Activated CD4-positive, alpha-beta T cell treated with anti-CD3 and anti-CD28 coated beads, Interleukin-10, Interleukin-2, amounts not matched to agents 100 ng/mL and 50 ng/mL, durations not matched to agents 16 hours and 8 hours (primary cell): ENCODE measurements around the gene FERMT2.
A peak's percentile ranks its signal among the peaks of the same experiment; 100 is the strongest.

Experiments used
- DNase-seq: peaks from one replicate; pipeline ENCODE4 v3.0.0-alpha.2; 2020

FERMT2 gene

DNA sequence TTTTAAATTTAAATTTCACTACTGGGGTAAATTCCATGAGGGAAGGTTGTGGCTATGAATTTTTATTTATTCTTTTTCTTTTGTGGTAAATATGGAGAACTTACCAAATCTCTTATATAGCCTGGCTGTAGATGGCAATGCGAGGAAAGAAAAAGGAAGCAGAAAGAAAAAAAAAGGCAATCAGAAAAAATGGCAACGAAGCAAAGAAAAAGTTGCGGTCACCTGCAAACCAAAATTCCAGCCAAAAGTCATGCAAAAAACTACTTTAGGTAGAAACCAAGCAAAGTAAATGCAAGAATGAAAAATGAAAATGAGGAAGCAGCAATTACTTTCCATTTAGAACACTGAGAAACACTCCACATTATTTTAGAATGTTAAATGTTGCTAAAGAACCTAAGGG lies 89.9 kb downstream of the FERMT2 start:
- DNase-seq: no peak

DNA sequence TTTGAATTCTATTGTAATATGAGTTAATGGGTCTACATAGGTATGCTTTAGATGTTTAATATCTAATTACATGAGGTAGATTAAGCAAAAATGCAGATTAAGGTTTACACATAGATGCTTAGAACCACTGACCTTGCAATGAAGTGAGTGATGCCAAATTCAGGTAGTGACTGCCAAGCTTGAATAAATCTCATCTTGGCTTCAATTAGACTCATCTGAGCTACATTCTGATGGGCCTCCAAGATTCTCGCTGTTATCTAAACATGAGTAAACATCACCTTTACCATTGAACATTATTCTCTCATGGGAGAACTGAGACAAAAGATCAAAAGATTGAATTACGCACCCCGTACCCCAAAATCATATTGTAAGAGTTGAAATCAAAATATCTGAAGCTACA lies 90.6 kb downstream of the FERMT2 start:
- DNase-seq: no peak

DNA sequence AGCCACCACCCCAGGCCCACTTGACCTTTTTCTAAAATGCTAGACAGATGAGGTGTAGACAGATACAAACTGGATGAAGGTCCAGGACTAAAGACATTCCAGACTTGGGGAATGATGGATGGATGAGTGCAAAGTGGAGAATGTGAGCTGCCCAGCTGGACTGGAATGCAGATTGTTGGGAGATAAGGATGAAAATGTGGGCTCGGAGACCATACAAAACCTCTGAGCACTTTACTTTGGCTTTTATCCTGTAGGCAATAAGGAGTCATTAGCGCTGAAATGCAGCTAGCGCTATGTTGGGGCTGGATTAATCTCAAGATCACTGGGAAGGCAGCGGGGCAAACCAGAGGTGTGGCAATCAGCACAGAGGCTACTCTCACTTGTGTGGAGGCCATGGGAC lies 94.7 kb downstream of the FERMT2 start:
- DNase-seq: no peak

DNA sequence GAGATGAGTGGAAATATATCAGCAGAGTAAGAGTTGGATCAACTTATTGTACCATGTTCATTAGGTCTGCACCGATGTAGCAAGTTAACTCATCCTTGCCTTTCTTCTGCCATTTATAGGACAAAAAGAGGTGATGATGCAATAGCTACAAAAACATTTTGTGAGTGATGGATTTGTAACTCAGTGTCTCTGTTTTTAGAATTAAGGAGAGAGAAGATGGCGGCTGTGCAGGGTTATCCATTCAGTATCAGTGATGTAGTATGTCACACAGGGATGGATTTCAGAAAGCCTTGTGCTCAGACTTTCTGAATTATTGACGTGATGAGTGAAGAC lies 97.4 kb downstream of the FERMT2 start:
- no peak for DNase-seq

DNA sequence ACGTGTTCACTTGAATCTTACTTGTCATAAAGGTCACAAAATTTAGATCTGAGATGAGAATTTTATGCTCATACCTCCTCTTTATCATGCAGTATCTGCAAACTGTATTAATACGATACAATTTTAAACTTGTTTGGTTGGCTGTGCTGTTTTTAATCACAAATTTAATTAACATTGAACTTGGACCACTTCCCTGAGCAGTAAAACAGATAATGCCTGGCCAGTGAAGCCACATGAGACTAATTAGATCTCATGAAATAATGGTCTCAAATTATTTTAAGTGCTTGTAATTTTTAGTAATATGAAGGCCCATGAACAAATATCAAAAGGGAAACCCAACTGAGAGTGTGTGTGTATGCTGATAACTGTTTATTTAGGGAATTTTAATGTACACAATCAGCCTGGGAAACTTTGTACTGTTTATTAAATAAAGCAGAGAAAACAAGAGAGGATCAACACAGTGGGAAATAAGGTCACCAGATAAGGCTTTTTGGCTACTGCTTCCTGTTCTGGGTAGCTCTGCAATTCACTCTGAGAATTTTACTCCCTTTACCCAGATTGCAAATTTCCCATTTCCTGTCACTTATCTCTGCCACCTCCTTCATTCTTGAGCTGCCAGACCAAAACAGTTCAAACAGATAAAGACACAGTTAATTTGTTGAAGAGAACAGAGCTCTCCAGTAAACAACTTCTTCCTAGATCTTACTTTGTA lies 97.9 kb downstream of the FERMT2 start:
- DNase-seq: no peak

DNA sequence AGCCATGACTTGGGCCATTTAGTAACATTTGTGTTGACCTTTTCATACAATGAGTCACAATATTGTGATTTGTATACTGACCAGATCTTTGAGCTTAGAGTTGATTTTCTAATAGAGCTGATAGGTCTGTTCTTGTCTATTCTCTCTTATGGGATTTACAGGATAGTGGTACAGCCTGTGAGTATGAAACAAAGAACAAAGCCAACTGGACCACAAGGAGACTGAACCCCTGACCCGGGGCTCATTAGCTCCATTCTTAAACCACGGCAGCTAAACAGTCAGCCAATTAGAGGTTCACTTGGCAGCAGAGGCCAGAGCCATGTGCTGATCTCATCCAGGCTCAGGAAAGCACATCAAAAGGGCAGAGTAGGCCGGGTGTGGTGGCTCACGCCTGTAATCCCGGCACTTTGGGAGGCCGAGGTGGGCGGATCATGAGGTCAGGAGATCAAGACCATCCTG lies 100.4 kb downstream of the FERMT2 start:
- DNase-seq: no peak

DNA sequence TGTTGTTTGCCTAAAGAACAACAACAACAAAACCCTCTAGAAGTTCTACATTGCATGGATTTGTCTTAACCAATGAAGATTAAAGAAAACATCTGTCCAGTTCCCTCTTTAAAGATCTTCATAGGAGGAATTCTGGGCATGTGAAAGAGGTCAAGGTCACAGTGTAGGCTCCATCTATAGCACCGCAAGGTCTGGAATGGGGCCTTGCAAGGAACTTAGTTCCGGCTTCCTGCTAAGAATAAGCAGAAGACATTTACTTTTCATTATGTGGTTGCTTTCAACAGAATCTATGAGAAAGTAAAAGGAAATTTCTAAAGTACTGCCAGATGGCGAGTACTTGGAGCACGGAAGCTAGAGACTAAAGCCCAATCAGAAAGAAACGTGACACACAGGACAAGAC lies 102.2 kb downstream of the FERMT2 start:
- no peak for DNase-seq

DNA sequence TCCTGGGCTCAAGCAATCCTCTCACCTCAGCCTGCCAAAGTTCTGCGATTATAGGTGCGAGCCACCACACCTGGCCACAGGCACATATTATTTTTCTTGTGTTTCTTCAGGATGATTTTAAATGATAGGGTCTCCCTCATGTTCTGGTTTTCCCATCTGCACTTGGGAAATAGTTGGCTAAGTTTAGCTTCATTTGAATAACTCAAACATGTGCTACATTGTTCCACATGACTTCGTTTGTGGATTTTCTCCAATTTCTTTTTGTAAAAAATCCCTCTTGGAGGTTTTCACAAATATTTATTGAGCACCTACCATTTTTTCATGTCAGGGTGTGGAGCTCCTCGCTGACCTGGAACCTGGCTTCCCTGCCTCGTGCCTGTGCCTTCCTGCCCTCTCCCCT lies 104.3 kb downstream of the FERMT2 start:
- DNase-seq: no peak

DNA sequence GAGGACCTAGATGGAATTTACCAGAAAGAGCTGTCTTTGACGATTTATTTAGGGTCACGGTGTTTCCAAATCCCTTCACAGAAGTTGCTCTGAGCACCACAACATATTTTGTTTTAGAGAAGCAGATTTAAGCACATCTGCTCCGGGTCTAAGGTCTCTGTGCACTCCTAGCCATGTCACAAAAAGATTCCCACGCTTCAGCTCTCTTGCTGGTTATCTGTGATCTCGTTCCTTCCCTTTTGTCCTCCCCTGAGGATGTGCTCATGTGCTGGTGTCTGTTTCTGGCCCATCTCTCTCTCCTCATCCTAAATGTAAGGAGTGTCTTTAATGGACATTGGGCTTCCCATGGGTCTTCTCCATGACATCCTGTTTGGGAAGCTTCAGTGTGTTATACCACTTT lies 105.8 kb downstream of the FERMT2 start:
- DNase-seq: no peak

DNA sequence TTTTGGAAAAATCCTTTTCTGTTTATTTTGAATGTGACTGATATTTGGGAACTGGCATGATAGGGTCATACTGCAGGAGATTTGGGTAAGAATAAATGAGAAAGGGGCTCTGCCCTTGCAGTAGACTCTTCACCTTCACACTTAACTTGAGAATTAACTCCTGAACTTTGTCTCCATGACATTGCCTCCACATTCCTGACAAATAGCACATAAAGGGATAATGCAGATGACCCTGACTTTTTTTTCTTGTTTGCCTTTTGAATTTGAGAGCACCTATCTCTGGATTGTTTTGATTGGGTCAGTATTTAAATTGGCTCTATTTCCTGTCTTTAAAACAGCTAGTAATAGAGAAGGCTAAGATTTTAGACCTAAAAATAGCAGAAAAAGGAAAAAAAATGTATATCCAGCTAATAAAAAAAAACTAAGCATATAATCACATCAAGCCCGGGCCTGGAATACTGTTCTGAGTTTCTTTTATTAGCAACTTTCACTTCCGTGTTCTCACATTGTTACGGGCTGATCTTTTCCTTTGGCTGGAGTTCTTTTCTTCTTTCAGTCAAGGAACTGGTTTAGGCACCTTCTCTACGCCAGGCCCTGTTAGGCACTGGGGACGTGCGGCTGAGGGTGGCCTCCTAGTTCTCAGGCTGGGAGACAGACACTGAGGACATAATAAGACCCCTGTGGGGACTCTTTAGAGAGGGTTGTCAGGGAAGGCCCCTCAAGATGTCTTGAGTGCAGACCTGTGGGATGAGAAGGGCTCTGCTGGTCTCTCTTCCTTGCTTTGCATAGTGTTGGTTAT lies 106.4 kb downstream of the FERMT2 start:
- no peak for DNase-seq

DNA sequence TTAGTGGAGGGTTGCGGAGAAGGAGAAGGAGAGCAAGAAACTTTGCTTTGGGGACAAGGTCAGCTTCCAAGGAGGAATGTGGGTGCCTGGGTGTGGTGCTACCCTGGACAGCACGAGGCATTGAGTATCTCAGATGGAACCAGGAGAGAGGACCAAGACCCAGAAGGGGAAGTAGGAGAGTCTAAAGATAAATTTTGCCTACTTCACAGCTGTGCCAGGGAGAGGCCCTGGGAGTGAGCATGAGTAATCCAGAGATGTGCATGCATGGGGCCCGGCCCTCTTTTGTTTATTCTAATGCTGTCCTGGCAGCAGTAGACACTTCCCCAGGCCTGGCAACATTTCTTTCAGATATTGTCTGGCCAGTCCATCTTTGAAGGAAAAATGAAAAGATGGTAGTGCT lies 110.0 kb downstream of the FERMT2 start:
- no peak for DNase-seq

DNA sequence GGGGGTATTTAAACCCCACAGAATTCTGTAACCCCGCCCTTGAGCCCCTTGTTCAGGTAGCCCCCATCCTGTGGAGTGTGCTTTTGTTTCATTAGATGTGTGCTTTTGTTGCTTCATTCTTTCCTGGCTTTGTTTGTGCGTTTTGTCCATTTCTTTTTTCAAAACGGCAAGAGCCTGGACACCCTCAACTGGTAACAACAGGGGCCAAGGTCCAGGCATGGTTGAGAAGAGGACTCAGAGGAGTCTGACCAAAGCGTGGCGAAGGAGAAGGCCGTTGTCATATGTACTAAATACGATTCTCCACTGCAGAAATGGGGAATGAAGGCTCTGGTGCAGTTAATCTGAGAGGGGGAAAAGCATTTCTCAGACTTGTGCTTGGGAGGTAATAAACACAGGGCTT lies 113.4 kb downstream of the FERMT2 start:
- DNase-seq: no peak

DNA sequence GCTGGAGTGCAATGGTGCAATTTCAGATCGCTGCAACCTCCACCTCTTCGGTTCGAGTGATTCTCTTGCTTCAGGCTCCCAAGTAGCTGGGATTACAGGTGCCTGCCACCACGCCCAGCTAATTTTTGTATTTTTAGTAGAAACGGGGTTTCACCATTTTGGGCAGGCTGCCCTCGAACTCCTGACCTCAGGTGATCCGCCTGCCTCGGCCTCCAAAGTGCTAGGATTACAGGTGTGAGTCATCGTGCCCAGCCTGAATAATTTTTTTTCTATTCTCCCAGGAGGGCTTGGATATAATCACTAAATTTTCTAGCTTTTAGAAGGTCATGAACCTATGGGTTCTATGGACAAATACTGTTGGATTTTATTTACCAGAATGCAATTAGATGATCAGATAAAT lies 114.8 kb downstream of the FERMT2 start:
- DNase-seq: no peak

DNA sequence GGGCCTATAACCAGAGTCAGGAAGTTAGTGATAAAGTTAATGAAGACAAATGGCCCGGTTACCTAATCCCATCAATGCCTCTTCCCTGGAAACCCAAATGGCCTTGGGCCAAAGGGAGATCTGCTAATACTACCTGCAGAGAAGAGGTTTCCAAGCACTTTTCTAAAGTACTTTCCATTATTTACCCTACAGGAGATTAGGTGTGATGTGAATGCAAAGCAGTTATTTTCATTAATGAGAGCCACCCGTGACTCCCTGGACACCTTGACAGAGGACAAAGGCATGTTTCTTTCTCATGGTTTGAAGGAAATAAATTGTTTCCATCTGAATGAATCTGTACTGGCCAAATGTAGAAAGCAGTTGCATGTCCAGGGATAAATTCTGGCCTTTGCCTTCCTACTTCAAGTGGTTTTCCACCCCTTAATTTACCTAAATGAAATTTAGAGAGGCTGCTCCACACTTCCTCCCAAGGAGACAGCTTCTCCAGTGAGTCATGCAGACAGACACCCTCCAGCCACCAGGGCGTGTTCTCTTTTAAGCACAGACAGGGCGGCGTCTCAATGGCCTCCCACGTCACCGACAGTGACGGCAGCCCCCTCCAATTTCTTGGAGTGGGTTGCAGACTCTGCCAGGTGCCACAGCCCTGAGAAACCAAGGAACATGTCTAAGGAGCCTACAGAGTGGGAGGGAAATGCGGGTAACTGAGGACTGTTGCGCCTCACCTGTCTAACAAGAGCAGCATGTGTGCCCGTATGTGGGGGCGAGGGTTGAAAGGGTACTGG lies 115.5 kb downstream of the FERMT2 start:
- DNase-seq: no peak

DNA sequence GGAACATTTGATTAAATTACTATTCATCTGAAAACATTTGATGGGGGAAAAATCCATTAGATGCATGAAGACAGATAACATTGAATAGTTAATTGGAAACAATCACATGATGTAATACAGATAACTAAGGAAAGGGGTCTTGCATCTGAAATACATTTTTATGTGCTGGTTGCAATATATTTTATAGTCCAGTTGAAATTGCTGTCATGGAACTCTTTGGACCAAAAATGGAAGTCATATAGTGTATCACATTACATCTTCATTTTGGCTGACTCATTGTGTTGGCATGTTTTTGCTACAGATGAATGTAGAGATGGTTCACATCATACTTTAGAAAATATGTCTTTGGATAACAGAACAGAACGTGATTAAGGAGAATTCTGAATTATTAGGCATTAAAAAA lies 116.4 kb downstream of the FERMT2 start:
- no peak for DNase-seq

DNA sequence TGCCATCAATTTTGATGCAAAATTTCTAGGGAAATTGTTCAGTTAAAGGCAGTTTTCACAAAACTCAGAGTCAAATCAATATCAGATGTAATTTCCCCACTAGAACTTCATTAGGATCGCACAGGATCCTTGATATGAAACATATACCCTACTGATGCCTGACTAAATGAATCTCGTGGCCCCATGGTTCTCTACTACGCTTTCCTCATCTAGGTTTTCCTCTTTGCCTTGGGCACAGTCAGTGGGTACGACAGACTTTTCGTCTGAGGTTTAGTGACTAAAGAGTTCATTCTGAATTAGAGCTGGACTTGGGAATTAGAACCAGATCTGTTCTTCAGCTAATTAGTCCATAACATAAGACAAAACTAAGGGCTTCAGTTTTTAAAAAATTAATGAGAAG lies 117.0 kb downstream of the FERMT2 start:
- DNase-seq: no peak

DNA sequence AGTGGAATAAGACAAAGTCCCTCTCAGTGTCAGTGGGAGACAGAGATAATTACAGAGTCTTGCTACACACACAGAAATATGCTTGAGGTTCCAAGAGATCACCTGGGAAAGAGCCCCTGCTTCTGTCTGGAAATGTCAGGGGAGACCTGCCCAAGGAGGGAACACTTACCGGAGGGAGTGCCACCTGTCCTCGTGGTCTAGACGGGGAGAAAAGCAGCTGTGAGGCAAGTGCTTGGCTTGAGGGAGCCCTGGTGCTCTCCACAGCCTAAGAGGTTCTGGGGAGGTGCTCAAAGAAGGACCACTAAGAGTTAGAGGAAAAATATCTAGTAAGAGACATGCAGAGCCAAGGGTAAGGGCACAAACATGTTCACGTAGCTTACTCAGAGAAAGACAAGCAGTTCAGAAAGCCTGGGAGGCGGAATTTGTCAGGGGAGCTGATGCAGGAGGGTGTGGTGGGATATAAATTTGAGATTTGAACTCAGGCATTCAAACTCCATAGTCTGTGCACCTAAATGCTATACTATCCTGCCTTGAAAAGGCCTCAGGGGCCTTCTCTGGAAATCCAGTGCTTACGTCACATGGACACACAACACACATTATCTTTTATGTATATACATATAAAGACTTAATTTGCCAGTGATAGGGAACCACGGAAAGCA lies 121.2 kb downstream of the FERMT2 start:
- no peak for DNase-seq

DNA sequence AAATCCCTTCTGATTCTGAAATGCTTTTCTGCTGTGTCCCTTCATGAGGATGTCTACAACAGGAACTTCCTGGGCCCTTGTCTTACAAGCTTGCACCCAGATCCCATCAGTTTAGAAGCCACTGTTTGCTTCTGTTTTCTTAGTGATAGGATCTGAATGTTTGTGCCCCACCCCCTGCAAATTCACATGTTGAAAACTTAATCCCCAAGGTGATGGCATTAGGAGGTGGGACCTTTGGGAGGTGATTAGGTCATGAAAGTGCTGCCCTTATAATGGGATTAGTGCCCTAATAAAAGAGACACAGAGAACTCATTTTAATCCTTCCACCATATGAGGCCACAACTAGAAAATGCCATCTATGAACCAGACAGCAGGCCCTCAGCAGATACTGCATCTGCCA lies 123.4 kb downstream of the FERMT2 start:
- DNase-seq: no peak

DNA sequence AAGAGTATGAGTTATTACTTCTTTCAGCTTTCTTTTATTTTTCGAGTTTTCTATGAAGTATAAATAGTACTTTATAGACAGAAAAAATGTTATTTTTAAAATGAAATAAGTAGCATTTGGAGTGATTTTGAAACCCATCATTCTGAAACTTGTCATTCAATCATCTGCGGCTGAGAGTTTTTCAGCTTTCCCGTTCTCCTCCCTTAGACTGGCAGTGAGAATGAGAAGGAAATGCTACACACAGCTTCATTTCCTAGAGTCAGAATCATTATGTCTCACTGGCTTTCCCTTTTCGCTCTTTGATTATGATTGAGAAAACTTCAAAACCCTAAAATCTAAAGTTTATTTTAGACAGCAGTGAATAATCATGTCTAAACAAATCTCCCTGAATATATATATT lies 125.8 kb downstream of the FERMT2 start:
- peak; percentile 67 for DNase-seq

DNA sequence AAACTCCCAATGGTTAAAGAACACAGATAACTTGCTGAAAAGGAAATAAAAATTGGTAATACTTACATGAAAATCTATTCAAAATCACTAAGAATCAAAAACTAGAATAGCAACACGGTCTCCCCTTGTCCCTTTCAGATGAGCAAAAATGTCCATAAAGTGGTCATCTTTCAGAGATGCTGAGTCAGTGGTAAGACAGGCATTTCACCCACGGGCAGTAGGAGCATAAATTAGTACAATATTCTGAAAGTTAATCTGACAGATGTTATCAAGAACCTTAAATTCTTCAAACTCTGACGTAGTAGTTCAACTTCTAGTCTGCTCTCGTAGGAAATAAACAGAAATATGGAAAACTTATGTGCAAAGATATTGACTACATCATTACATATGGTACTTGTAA lies 126.4 kb downstream of the FERMT2 start:
- peak; percentile 2 for DNase-seq

DNA sequence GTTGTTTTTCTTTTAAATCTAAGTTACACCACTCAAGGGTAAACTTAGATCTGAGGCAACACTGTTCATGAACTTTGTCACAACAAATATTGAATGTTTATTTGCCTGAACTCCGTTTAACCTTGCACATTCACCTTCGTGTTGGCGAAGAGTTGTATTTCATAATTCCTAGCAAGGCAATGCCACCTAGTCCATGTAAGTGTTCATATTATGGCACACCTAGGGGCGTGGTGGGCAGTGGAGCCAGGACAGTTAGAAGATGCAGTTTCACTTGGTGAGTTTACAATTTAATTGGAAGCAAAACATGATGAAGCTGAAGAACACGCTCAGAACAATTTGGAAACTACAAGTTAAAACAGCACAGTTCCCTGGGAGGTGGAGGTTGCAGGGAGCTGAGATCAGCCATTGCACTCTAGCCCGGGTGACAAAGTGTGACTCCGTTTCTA lies 129.0 kb downstream of the FERMT2 start:
- DNase-seq: no peak

DNA sequence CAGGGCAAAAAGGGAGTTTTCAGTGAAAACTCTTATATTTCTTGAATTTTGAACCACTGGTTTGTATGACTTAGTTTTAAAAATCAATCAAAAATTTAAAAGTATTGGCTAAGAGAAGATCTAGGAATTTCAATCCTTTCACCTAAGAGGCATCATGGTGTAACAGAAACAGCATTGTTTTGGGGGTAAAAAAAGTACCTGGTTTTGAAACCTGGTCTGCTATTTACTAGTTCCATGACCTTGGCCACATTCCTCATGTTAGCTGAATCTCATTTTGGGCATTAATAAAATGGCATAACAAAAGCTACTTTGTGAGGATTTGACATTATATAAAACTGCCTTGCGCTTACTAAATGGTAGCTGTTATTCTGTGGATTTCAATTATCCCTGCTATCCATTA lies 142.7 kb downstream of the FERMT2 start:
- no peak for DNase-seq
